Lower leg skin (tissue), 3 donors: ENCODE measurements around the gene CHST14.

Source experiments
- CTCF ChIP-seq, 3 donors: fragments of 450-650 bp; IDR thresholded peaks; one replicate each; pipeline ENCODE4 v1.5.1; 2016; ENCODE audit warnings: antibody characterized with exemption in 3 of 3, mild to moderate bottlenecking in 3 of 3, moderate library complexity in 2 of 3
- POLR2A ChIP-seq, 2 donors: fragments of 450-650 bp; IDR thresholded peaks; one replicate each; pipeline ENCODE4 v1.6.1; 2016 to 2017; ENCODE audit warnings: antibody characterized with exemption in 2 of 2, mild to moderate bottlenecking in 1 of 2, moderate library complexity in 1 of 2

DNA sequence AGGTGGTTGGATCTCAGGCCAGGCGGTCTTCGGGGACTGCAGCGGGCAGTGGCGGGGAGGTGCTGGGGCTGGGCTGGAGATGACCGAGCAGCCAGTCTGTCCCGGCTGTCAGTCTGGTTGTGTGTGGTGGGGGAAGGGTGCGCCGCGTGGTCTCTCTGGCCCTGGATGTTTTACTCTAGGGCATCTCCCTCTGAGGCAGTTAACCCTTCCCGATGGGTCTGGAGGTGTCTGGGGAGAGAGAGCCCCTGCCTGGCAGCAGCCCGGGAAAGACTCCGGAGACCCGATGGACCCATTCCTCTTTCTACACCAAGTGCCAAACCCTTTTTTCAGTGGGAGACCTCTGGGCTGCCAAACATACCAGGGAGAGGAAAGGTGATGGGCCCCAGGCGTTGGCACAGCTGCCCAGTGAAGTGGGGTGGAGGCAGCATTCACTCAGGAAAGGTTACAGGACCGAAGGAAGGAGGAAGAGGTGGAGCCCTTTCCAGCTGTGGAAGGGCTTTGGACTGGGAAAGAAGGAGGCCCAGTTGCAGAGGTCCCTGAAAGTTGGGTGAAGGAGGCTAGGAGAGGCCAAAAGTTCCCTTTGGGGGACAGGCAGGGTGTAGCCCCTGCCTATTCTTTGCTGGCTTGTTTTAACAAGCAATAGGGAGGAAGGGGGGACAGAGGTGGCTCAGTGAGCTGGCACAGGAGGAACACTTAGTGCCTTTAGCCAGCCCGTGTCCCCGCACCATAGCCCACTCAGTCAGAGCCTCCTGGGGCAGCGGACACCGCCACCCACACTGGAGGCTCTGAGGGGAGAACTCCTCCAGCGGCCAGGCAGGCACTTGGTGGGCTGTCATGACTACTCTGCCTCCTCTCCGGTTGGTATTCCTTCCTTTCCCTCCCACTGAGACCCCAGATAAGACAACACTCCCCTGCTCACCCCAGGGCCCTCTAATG lies 32.8 kb upstream of the CHST14 start:
- TF ChIP-seq POLR2A (IDR thresholded peaks at IDR 0.05) (no peak), CTCF (IDR thresholded peaks at IDR 0.05) (no peak)
